ENCODE measurements around the gene MDFIC.

Gene MDFIC

DNA sequence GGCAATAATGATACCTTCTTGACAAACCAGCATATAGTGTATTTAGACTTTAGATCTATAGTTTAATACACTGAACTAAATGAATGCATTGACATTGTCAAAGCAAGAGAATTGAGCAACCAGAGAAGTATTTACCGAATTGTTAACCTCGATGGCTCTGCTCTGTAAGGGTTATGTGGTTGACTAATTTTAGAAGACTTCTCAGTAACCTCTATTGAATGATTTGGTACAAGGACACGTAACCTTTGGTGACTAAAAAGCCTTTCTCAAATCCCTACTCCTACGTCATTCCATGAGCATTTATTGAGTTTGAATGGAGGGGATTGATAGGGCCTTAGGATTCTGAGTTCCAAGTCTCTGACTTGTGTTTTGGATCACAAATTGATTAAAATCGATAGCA is 67.6 kb downstream of the MDFIC start:
- no peak for DNase-seq (ENCODE audit: low read depth in 2 of 2)

- no peak for DNase-seq (ENCODE audit: low read depth in 2 of 2)
Measured at GRCh38 chr7:114997487-114998404, 75.9 kb downstream of the MDFIC start.

- DNase-seq (ENCODE audit: low read depth in 2 of 2), result no peak
Measured at GRCh38 chr7:115004121-115004520, 82.2 kb downstream of the MDFIC start.

DNA sequence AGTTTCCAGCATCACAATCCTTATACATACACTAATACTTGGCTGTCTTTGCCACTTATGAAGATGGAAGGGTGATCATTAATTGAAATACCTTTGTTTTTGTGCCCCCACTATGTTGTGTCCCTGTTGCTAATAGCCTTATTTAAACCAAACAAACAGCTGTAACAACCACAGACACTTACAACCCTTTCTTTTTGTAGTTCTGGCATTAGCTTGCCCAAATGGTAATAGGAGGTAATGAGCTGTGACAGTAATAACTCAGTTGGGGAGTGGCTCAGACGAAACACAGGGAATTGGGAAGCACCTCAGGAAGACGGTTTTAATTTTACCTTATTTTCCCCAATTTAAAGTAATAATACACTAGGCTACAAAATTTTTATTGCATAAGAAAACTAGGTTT is 83.4 kb downstream of the MDFIC start:
- no peak for DNase-seq (ENCODE audit: low read depth in 2 of 2)

DNA sequence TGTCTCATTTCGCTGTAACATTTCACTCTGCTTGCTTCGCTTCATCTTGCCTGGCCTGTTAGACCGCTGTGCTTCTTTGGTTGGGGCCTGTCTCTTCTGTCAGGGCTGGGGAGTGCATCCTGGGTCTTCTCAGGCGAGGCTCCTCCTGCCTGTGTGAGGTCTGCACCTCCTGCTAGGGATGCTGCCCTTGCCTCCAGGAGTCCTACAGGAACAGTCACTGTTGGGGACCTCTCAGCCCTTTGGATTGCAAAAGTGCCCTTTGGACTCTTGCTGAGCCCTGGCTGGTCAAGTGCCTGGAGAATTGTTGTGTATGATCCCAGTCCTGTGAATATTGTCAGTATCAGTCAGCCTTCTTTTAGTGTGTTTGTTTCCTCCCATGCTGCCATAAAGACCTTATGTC is 84.1 kb downstream of the MDFIC start:
- no peak for DNase-seq (ENCODE audit: low read depth in 2 of 2)

DNA sequence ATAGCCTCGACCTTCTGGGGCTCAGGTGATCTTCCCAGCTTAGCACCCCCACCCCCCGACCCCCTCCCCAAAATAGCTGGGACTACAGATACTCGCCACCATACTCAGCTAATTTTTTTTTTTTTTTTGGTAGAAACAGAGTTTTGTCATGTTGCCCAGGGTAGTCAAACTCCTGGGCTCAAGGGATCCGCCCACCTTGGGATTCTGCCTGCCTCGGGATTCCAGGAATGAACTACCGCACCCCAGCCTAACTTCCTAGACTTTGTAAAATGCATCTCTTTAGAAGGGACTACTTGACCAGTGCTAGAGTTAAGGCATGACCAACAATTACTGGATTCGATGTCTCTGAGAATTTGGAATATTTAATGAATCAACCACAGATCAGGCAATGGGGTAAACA is 85.9 kb downstream of the MDFIC start:
- DNase-seq (ENCODE audit: low read depth in 2 of 2), result no peak

DNA sequence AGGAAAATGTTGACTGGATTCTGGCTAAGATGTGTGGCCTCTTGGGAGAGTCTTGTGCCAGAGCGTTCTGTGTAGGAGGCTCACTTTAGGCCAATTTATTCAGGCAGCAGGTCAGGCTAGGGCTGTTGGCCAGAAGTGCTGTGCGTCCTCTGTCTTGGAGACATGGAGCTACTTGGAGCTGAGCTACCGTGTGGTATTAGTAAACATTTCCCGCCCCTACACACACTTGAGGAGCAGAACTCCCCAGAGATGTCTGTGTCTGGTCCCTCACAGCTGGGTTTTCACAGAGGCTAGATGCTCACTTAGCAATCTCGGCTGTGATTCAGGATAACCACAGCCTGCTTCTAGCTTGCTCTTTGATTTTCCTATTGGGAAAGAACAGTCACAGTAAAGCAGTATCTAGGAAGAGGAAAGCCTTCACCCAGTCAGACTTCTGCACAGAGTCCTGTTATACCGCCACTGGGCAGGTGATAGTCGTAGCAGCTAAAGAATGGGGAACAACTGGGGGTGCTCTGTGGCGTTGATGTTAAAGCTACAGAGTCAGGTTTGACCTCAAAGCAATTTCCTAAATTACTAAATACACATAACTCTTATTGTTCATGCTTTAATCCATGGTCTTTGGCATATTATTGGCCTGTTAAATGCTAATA is 86.7 kb downstream of the MDFIC start:
- no peak for DNase-seq (ENCODE audit: low read depth in 2 of 2)

- DNase-seq (ENCODE audit: low read depth in 2 of 2), result no peak
Measured at GRCh38 chr7:115009139-115009538, 87.2 kb downstream of the MDFIC start.

- no peak for DNase-seq (ENCODE audit: low read depth in 2 of 2)
Measured at GRCh38 chr7:115009736-115010440, 88.0 kb downstream of the MDFIC start.

GRCh38 chr7:115010441-115010820 is 88.5 kb downstream of the MDFIC start:
- DNase-seq (ENCODE audit: low read depth in 2 of 2), result no peak

- DNase-seq (ENCODE audit: low read depth in 2 of 2), result no peak
Measured at GRCh38 chr7:115013886-115014285, 92.0 kb downstream of the MDFIC start.

GRCh38 chr7:115014794-115015193 is 92.9 kb downstream of the MDFIC start:
- DNase-seq (ENCODE audit: low read depth in 2 of 2), result no peak

DNA sequence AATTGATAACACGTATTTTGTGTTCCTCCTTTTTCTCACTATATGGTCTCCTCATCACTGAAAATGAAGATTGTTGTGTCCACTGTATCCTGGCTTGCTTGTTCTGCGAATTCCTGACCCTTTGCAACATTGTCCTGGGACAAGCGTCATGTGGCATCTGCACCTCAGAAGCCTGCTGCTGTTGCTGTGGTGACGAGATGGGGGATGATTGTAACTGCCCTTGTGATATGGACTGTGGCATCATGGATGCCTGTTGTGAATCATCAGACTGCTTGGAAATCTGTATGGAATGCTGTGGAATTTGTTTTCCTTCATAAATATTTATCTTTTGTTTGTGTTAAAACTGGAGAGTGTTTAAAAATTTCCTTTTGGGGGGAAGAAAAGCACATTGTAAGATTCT is 93.7 kb downstream of the MDFIC start:
- DNase-seq (ENCODE audit: low read depth in 2 of 2), result no peak

- DNase-seq (ENCODE audit: low read depth in 2 of 2), result no peak
Measured at GRCh38 chr7:115019882-115020605, 98.2 kb downstream of the MDFIC start.

DNA sequence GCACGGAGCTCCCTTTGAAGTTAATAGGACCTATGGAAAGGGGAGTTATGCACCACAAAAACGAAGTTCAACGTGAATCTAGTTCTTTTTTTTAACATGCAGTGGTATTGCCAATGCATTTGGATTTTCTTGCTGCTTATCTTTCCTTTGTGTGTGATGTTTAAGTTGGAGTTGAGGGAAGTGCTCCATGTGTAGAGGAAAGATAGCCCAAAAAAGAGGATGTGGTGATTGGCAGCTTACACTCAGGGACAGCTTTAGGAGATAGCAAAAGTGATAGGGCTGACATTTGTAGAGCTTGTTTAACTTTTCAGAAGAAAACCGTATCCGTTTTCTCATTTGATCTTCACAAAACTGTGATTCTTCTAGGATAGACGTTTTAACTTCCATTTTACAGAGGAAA is 101.3 kb downstream of the MDFIC start:
- DNase-seq (ENCODE audit: low read depth in 2 of 2), result no peak

GRCh38 chr7:115024276-115024675 is 102.4 kb downstream of the MDFIC start:
- DNase-seq (ENCODE audit: low read depth in 2 of 2), result no peak

DNA sequence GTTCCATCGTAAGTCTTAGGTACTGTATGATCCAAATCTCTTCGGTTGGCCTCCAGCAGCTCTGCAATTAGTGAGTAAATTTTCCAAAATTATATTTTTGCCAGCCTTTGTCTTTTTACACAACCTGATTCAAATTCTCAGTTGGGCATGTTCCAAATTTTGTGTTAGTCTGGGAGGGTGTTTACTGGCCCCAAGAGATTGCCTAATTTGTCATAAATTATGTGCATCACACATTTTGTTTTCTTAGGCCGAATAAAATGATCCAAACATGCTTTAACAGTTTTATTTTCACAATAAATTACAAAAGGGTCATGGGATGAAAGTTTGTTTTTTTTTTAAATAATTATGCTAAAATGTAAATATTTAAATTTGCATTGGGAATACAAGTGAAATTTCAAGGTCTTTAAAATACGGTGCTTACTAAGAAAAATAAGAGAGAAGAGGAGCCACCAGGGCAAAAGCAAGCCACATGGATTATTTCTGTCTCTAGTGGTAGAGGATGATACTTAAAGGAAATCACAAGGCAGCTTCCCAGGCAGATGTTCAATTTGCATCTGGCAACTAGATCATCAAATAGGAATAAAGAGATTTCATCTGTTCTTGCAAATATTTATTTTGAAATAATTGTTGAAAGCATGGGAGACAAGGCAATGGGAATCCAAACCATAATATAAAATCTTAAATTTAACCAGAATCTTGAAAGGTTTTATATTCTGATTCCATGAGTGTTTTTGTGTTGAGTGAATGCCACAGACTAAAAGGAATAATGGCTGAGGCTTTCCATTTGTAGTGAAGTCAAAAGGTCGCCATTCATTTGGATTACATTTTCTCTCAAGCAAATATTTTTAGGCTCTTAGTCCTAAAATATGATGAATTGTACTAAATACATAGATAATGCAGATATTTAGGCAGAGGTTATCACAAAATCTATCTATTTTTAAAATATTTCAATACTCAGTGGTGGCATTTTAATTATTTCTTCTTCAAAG is 111.1 kb downstream of the MDFIC start:
- no peak for DNase-seq (ENCODE audit: low read depth in 2 of 2)

- DNase-seq (ENCODE audit: low read depth in 2 of 2), result no peak
Measured at GRCh38 chr7:115033917-115034459, 112.1 kb downstream of the MDFIC start.

- DNase-seq (ENCODE audit: low read depth in 2 of 2), result no peak
Measured at GRCh38 chr7:115034515-115034914, 112.6 kb downstream of the MDFIC start.

GRCh38 chr7:115037128-115037802 is 115.4 kb downstream of the MDFIC start:
- no peak for DNase-seq (ENCODE audit: low read depth in 2 of 2)
